NB4 (cell line): ENCODE measurements around the gene ACY1.

Experiments used
- CTCF ChIP-seq: IDR thresholded peaks from one replicate; pipeline ENCODE4 v1.5.1; 2012; ENCODE audit warnings: low read depth, low read length
- MAX ChIP-seq: IDR thresholded peaks from 2 replicates; pipeline ENCODE4 v1.6.1; 2011; ENCODE audit warnings: low read depth, low read length
- MYC ChIP-seq: IDR thresholded peaks from 2 replicates; pipeline ENCODE4 v1.6.1; 2011; ENCODE audit warnings: low read depth, low read length
- POLR2A ChIP-seq: IDR thresholded peaks from 2 replicates; pipeline ENCODE4 v1.6.1; 2011; ENCODE audit warnings: mild to moderate bottlenecking; ENCODE audit not compliant: insufficient read length; ENCODE audit errors: extremely low read depth

- TF ChIP-seq CTCF (no peak), POLR2A (no peak), MYC (no peak), MAX (no peak)
Measured at GRCh38 chr3:51961011-51961410, 22.3 kb upstream of the ACY1 start.
